RWPE2 (cell line): Measurements from ENCODE around the gene PRKG1.

Experiments used
- ATAC-seq: fragments of 200-7000 bp; cut with Tn5 transposase; 3 replicates; pipeline ENCODE4 v1.9.1; 2021; ENCODE audit warnings: low read depth
- DNase-seq: peaks from one replicate; pipeline ENCODE4 v3.0.0-alpha.2; 2020; ENCODE audit warnings: low spot score
- H3K27ac ChIP-seq: fragments of 450-650 bp; 2 replicates; pipeline ENCODE4 v1.5.1; 2017; ENCODE audit warnings: mild to moderate bottlenecking; ENCODE audit not compliant: poor library complexity, severe bottlenecking
- H3K27me3 ChIP-seq: fragments of 250-450 bp; sonication (Bioruptor Pico); 2 replicates; pipeline ENCODE4 v1.5.1; 2021; ENCODE audit warnings: mild to moderate bottlenecking, moderate library complexity; ENCODE audit not compliant: insufficient read depth, poor library complexity, severe bottlenecking
- H3K36me3 ChIP-seq: fragments of 250-450 bp; sonication (Bioruptor Pico); 2 replicates; pipeline ENCODE4 v1.5.1; 2020; ENCODE audit warnings: low read depth, mild to moderate bottlenecking, moderate library complexity
- H3K4me1 ChIP-seq: fragments of 250-450 bp; sonication (Bioruptor Pico); 2 replicates; pipeline ENCODE4 v1.5.1; 2021; ENCODE audit warnings: mild to moderate bottlenecking, moderate library complexity; ENCODE audit not compliant: insufficient read depth, poor library complexity, severe bottlenecking
- H3K4me3 ChIP-seq: fragments of 250-450 bp; sonication (Bioruptor Pico); 2 replicates; pipeline ENCODE4 v1.5.1; 2021; ENCODE audit warnings: mild to moderate bottlenecking, moderate library complexity; ENCODE audit not compliant: severe bottlenecking
- H3K9me3 ChIP-seq: fragments of 250-450 bp; sonication (Bioruptor Pico); 2 replicates; pipeline ENCODE4 v1.5.1; 2021; ENCODE audit warnings: mild to moderate bottlenecking, moderate library complexity; ENCODE audit not compliant: severe bottlenecking
- TF ChIP-seq, protein P1 (sequence below): fragments of 450-650 bp; IDR thresholded peaks from one replicate; pipeline ENCODE4 v1.5.1; 2017; ENCODE audit warnings: mild to moderate bottlenecking, moderate library complexity; ENCODE audit not compliant: poor library complexity, severe bottlenecking

Gene PRKG1

DNA sequence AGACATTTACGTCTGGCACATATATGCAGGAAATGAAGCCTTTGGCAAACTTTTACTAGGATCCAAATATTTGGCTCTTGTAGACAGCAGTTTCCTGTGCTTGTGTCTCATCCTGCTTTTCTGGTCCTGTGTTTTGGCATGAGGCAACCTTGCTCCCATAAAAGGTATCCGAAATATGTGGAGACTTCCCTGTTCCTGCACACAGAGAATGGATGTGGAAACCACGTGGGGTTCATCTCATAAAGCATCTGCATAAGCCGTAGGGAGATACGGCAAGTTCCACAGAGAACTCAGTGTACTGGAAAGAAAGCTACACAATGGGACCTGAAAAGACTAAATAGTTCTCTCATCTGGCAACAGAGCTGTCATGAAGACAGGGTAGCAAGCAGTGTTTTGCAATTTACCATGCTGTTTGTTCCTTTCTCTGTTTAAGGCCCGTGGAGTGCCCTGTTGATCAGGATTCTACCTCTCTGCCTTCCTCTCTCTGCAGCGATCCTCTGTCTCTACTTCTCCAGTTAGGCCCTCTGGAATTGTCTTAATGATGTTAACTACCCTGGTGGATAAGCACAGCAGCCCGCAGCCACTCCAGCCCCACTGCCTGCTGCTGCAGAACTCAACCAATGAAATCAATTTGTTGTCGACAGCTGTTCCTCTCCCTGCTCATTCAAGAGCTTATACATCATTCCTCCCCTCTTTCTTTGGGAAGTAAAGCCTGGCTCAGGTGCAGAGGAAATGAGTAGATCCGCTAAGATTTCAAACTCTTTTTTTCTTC is 331.5 kb downstream of the PRKG1 start:
- TF ChIP-seq, protein P1, sequence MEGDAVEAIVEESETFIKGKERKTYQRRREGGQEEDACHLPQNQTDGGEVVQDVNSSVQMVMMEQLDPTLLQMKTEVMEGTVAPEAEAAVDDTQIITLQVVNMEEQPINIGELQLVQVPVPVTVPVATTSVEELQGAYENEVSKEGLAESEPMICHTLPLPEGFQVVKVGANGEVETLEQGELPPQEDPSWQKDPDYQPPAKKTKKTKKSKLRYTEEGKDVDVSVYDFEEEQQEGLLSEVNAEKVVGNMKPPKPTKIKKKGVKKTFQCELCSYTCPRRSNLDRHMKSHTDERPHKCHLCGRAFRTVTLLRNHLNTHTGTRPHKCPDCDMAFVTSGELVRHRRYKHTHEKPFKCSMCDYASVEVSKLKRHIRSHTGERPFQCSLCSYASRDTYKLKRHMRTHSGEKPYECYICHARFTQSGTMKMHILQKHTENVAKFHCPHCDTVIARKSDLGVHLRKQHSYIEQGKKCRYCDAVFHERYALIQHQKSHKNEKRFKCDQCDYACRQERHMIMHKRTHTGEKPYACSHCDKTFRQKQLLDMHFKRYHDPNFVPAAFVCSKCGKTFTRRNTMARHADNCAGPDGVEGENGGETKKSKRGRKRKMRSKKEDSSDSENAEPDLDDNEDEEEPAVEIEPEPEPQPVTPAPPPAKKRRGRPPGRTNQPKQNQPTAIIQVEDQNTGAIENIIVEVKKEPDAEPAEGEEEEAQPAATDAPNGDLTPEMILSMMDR, result no peak
- no peaks in the 10 kb centered on the region for H3K9me3 ChIP-seq
- DNase-seq (no peak), ATAC-seq (no peak)
- no peaks in the 10 kb centered on the region for H3K4me1 ChIP-seq
- H3K4me3 ChIP-seq, result no peak overlapping the region
- no peaks in the 10 kb centered on the region for H3K27me3 ChIP-seq
- no peak overlapping the region for H3K27ac ChIP-seq
- H3K36me3 ChIP-seq, result no peaks in the 10 kb centered on the region

DNA sequence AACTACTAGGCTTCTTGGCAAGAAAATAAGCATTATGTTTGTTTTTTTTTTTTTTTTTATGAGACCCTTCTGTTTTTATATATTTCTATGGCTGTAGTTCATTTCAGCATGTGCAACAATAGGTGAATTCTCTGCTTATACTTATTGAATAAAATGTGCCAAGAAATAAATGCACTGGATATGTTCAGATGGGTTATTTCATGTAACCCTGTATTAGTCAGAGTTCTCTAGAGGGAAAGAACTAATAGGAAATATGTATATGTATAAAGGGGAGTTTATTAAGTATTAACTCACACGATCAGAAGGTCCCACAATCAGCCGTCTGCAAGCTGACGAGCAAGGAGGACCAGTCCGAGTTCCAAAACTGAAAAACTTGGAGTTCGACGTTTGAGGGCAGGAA is 332.3 kb downstream of the PRKG1 start:
- H3K4me3 ChIP-seq, result no peak overlapping the region
- TF ChIP-seq, protein P1, result no peak
- H3K27ac ChIP-seq, result no peak overlapping the region
- no peaks in the 10 kb centered on the region for H3K9me3 ChIP-seq
- no peak for DNase-seq
- no peaks in the 10 kb centered on the region for H3K27me3 ChIP-seq
- ATAC-seq, result no peak
- no peaks in the 10 kb centered on the region for H3K36me3 ChIP-seq
- H3K4me1 ChIP-seq, result no peaks in the 10 kb centered on the region

DNA sequence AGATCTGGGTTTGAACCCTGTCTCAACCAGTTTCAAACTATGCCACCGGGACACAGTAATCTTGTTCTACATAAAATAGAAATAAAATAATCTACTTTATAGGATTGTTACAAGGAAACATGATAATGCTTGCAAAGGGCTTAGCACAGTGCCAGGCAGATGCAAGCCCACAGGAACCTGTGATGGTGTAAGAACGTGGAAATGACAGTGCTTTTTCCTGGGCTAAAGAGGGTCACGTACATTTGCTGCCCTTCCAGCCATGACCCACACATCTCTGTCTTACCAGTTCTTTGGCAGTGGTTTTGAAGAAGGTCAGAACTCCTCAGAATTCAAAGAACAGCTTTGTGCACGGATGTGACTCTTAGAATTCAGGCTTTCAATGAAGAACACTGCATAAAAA is 342.2 kb downstream of the PRKG1 start:
- DNase-seq, result no peak
- H3K27ac ChIP-seq, result no peak overlapping the region
- no peaks in the 10 kb centered on the region for H3K36me3 ChIP-seq
- no peaks in the 10 kb centered on the region for H3K9me3 ChIP-seq
- H3K4me1 ChIP-seq, result no peaks in the 10 kb centered on the region
- no peak for ATAC-seq
- TF ChIP-seq, protein P1, result no peak
- H3K4me3 ChIP-seq, result no peak overlapping the region
- no peaks in the 10 kb centered on the region for H3K27me3 ChIP-seq

DNA sequence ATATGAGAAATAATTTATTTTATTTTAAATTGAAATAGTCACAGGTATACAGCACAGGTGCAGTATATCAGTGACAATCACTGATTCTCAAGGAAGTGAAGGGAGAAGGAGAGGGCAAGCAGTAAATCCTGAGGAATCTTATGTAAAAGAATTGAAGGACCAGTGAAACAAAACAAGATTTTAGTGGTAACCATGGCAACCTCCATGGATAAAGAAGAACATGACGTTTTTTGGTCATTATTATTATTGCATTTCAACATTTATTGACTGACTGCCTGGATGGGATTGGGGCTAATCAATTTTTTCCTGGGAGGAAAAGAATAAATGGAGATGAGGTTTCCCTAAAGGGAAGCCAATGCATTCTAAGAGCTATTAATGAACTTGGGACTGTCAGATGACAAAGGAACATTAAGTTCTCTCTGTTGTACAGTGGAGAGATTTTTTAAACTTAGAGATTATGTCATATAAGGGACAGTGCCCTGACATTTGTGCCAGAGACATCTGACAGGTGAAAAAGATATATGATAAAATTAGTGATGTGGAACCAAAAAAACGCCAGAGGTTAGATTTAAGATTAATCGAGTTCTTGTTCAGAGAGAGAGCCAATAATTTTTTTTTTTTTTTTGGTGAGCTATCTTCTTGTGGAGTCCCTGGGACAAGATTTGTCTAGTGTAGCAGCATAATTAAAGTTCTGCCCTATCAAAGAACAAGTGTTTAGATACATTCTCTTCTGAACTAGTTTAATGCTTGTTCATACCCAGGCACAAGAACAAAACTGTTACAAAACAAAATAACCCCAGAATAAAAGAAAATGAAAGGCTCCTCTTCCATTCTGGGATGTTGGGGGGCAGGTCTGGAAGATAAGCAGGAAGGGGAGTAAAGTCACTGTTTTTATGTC is 345.2 kb downstream of the PRKG1 start:
- Histone ChIP-seq H3K4me1 (no peaks in the 10 kb centered on the region), H3K27me3 (no peaks in the 10 kb centered on the region), H3K27ac (no peak overlapping the region), H3K9me3 (no peaks in the 10 kb centered on the region), H3K36me3 (no peaks in the 10 kb centered on the region), H3K4me3 (no peak overlapping the region)
- TF ChIP-seq, protein P1, result no peak
- ATAC-seq (no peak), DNase-seq (no peak)
